Measurements from ENCODE around the gene DPH3.

The DPH3 gene

DNA sequence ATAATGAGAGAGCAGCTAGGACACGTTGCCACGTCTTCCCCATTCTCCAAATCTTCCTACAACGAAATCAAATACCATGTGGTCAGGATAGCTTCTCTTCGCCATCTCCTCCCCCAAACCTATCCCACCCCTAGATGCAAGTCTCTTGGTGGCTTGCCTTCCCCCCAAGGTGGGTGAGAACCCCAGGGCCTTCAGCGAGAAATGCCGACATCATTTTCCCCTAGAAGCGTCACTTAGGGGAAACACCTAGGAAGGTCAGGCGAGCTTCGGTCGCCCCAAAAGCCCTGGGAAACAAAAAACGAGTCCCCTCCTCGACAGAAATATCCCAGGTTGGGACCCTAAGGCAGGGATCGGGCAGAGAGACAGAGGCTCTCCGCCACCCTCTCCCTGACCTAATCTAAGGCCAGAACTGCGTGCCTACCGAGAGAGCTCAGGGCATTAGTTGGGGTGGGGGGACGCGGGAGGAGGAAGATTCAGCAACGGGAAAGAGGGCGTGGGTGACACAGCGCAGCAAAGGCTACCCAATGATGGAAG, 502 bp downstream of the DPH3 start:
- H3K27ac ChIP-seq: peak overlapping the region; percentile 89

DNA sequence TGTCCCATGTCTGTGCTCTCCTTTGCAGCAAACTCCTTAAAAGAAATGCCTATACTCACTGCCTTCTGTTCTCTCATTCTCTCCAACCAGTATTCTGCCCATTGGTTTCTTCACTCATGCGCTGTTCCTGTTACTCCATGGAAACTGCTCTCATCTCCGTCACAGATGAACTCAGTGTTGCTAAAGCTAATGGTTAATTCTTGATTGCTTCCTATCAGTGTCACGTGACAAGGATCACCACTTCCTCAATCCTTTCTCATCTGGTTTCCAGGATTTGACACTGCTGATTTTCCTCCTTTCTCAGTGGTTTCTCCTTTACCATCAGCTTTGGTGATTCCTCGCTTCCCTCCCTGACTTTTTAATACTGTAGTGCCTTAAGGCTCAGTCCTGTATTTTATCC, 2.6 kb downstream of the DPH3 start:
- TF ChIP-seq, protein P1, sequence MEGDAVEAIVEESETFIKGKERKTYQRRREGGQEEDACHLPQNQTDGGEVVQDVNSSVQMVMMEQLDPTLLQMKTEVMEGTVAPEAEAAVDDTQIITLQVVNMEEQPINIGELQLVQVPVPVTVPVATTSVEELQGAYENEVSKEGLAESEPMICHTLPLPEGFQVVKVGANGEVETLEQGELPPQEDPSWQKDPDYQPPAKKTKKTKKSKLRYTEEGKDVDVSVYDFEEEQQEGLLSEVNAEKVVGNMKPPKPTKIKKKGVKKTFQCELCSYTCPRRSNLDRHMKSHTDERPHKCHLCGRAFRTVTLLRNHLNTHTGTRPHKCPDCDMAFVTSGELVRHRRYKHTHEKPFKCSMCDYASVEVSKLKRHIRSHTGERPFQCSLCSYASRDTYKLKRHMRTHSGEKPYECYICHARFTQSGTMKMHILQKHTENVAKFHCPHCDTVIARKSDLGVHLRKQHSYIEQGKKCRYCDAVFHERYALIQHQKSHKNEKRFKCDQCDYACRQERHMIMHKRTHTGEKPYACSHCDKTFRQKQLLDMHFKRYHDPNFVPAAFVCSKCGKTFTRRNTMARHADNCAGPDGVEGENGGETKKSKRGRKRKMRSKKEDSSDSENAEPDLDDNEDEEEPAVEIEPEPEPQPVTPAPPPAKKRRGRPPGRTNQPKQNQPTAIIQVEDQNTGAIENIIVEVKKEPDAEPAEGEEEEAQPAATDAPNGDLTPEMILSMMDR (conservative IDR thresholded peaks at IDR 0.05): no peak
- no peak for TF ChIP-seq ZFX (IDR thresholded peaks at IDR 0.05)
- H3K27ac ChIP-seq: no peak overlapping the region

More for the DNA sequence above, 502 bp downstream of the DPH3 start:
- TF ChIP-seq, protein P1 (conservative IDR thresholded peaks at IDR 0.05): no peak
- no peak for TF ChIP-seq ZFX (IDR thresholded peaks at IDR 0.05)

DNA sequence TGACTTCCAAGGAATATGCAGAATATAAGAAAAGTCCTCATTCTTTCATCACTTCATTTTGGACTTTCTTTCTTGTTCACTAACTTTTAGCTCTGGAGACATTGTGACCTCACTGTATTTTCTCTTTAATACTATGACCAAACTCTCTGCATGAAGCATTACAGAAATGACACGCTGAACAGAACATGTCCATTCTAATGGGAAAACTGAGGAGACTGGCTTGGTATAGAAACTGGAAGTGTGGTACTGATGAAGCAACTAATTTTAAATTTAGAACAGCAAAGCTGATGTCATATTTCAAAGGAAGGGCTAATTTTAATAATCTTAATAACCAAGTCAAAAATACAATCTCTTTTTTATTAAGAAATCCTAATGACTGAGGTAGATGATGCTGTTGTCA, 4.7 kb downstream of the DPH3 start:
- no peak for TF ChIP-seq ZFX (IDR thresholded peaks at IDR 0.05)
- TF ChIP-seq, protein P1 (conservative IDR thresholded peaks at IDR 0.05): no peak
- no peak overlapping the region for H3K27ac ChIP-seq

DNA sequence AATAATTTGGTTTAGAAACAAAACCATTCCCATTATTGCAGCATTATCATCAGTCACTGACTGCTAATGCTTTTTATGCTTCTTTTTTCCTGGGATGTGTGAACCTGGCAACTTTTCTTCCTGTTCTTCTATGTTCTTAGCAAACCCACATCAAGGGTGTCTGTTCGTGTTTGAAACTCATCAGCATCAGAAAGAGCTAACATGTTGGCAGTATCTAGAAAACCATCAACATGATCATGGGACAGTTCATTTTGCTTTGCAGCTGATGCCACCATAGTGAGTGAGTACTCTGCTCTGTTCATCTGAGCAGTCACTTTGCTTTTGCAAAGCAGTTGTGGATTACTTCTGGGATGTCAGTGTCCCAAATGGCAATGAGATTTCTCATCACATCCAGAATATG, 5.9 kb downstream of the DPH3 start:
- no peak for TF ChIP-seq ZFX (IDR thresholded peaks at IDR 0.05)
- TF ChIP-seq, protein P1 (conservative IDR thresholded peaks at IDR 0.05): no peak
- no peak overlapping the region for H3K27ac ChIP-seq

DNA sequence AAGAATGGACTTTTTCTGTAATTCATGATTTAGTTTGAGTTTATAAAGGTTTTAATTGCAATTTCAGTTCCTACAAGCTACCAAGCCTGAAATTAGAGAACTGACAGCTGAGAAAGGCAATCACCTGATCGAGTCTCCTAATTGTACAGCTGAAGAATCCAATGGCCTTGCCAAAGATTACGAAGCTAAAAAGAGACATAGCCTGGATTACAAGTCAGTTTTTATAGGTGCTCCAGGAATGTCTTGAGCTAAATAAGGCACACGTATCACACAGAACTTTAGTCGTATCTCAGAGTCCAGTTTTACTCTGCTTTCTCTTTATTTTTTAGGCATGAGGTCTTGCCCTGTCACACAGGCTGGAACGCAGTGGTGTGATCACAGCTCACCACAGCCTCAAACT, 6.6 kb downstream of the DPH3 start:
- TF ChIP-seq, protein P1 (conservative IDR thresholded peaks at IDR 0.05): no peak
- no peak for TF ChIP-seq ZFX (IDR thresholded peaks at IDR 0.05)
- H3K27ac ChIP-seq: no peak overlapping the region

DNA sequence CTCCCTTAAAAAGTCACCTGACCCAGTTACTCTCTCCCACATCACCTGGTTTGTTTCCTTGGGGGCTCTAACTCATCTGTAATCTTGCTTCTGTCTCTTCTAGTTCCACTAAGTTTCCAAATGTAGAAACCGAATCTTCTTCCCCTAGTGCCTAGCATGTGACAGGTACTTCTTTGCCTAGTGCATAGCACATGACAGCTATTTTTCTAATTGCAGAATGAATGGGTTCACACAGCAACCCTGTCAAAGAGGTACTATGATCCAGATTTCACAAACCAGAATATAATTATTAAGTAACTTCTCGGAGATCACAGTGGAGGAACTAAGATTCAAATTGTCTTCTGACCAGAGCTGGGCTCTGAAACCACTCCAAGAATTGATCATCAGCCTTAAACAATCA, 7.4 kb downstream of the DPH3 start:
- H3K27ac ChIP-seq: no peak overlapping the region
- TF ChIP-seq ZFX (IDR thresholded peaks at IDR 0.05): no peak
- TF ChIP-seq, protein P1 (conservative IDR thresholded peaks at IDR 0.05): no peak

DNA sequence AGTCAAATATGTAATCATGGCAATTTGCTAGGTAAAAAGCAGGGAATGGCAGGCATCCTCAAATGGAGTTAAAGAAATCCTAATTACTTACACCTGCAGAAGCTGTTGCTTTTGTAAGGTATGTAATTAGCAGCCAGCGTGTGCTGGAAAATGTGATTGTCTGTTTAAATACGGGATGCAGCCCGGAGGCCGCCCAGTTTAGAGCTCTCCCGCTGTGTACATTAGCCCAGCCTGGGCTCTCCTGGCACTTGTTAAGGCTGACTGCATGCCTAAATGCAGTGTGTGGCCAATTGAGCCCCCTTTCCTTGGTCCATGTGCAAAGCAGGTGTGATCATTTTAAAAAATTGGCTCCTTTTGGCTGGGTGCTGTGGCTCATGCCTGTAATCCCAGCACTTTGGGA, 9.0 kb downstream of the DPH3 start:
- H3K27ac ChIP-seq: no peak overlapping the region

More for the DNA sequence above, 9.0 kb downstream of the DPH3 start:
- no peak for TF ChIP-seq ZFX (IDR thresholded peaks at IDR 0.05)
- TF ChIP-seq, protein P1 (conservative IDR thresholded peaks at IDR 0.05): no peak
